Limb (tissue), 2 donors: ENCODE data around the gene ENTPD5.
"Not testable (repeated sequence)": the region's sequence is repeated elsewhere in the genome, so short reads cannot be mapped to it uniquely, and the experiment has no call there.

Experiments used
- DNase-seq, 2 donors: peaks; one replicate each; pipeline ENCODE4 v3.0.0-alpha.2; 2016; ENCODE audit errors: extremely low spot score in 2 of 2

ENTPD5 gene

DNA sequence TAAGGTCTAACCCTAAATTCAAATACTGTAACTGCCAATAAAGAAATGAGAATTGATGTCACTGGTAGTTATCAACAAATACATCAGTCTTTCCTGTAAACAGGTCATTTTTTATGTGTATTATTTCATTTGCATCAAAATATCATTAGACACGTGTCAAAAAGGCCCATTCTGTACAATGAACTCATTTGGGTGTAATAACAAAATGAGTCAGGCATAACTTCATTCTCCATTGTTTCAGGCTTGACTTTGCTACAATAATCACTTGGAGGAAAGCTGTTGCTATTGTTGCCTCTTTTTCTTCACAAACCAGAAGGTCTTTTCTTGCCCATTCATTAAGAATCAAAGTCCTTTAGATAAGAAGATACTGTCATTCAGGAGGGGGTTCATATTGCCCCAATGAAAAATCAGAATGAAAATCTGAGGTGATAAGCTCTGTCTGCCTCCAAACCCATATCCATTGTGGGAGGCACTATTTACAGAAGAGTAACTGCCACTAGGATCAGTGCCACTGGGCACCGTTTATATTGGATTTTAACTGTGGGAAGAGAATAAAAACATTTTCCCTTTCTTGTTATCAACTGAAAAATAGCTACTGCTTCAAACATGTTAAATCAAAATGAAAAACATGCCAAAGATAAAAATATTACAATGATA lies 10.1 kb downstream of the ENTPD5 start:
- DNase-seq: no peak

DNA sequence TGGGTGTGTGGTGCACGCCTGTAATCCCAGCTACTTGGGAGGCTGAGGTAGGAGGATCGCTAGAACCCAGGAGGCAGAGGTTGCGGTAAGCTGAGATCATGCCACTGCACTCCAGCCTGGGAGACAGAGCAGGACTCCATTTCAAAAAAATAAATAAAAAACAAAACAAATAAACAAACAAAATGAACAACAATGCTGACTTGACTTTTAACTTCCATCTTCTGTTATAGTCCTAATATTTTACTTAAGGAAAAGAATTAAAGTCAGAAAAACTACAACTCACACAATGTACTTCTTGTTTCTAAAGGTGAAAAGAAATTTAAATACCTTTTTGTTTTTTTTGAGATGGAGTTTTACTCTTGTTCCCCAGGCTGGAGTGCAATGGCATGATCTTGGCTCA lies 13.4 kb downstream of the ENTPD5 start:
- not testable (repeated sequence) for DNase-seq

- no peak for DNase-seq
These were observed 20.4 kb downstream of the ENTPD5 start for GRCh38 chr14:73998726-73999125.

GRCh38 chr14:73997944-73998447 lies 21.1 kb downstream of the ENTPD5 start:
- no peak for DNase-seq

GRCh38 chr14:73997108-73997943 lies 21.8 kb downstream of the ENTPD5 start:
- no peak for DNase-seq

DNA sequence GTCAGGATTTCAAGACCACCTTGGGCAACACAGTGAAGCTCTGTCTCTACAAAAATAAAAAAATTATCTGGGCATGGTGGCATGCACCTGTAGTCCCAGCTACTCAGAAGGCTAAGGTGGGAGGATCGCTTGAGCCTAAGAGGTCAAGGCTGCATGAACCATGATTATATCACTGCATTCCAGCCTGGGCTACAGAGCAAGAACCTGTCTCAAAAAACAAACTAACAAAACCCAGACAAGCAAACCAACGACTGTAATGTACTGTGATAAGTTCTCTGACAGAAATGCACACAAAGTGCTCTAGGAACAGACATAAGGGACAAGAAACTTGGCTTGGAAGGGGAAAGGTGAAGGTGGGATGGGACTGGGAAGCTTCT lies 22.4 kb downstream of the ENTPD5 start:
- no peak for DNase-seq

DNA sequence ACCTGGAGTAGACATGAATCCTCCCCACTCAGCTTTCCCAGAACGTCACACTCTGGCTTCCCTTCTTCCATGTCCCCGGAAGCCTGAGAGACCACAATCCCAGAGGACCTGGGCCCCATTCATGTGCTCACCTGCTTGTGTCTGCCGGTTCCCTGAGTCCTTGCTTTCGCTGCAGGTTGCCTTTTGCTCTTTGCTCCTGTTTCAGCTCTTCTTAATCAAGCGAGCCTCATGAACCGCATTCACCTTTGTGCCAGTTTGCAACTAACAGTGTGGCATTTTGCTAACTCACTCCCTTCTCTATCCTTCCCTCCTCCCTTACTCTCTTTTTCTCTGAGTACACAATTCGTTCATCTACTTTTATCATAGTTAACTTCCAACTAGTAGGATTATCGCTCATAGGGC lies 23.1 kb downstream of the ENTPD5 start:
- no peak for DNase-seq

- not testable (repeated sequence) for DNase-seq
These were observed 24.2 kb downstream of the ENTPD5 start for GRCh38 chr14:73994926-73995325.

DNA sequence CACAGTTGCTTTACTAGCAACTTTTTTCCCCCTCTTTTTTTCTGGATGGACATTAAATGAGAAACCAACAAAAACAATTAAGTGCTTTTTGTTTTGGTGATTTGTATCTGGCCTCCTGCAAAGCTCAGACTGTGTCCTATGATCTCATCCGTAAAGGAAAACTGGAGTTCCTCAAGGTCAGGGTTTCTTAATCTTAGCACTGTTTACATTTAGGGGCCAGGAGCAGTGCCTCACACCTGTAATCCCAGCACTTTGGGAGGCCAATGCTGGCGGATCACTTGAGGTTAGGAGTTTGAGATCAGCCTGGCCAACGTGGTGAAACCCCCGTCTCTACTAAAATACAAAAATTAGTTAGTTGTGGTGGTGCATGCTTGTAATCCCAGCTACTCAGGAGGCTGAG lies 28.0 kb downstream of the ENTPD5 start:
- DNase-seq: no peak

- DNase-seq: not testable (repeated sequence)
These were observed 30.4 kb downstream of the ENTPD5 start for GRCh38 chr14:73988656-73989055.

DNA sequence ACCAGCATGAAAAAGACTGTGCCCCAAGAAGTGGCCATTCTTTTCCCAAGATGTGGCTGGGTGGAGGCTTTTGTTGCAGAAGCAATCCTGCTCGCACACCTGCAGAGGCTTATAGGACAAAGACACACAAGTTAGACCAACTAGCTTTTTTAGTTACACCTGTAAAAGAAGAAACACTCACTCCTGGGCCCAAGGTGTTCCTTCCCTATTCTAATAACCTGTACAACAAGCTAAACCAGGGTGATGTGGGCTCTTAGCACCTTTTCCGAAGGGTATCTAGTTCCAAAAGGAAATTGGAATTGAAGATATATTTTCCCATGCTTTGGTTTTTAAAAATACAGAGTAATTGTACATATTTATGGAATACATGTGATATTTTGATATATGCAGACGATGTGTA lies 31.0 kb downstream of the ENTPD5 start:
- DNase-seq: no peak

DNA sequence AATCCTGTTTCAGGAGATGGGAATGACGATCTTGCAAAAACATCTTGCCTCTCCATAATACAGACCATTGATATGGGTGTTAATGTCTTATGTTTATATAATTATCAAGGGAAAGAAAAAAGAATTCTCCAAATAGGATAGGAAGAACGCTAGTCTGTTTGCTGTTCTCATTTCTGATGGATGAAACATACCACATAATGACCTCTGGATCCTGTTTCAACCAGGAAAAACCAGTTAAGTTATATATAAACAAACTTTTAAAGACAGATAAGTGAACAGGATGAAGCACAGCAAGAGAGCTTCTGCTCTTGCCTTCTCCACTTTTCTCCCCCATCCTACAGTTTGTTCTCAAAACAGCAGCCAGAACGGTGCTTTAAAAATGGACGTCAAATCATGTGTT lies 41.2 kb downstream of the ENTPD5 start:
- DNase-seq: no peak

DNA sequence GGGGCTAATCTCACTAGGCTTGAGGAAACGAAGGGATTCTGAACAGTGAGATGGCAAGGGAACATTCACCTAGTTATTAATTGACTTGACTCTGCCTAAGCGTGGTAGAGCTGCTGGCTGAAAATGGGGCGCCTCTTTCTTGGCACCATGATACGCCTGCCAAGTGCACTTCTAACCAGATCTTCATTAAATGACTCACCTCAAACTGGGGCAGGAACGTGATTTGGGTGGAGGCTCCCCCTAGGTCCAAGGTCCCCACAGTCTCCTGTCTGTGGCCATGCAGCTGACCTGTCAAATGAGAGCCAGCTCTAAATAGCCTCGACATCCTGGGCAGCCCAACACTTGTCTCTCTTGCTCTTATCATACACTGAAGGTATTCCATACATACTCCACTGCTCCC lies 43.0 kb downstream of the ENTPD5 start:
- no peak for DNase-seq

DNA sequence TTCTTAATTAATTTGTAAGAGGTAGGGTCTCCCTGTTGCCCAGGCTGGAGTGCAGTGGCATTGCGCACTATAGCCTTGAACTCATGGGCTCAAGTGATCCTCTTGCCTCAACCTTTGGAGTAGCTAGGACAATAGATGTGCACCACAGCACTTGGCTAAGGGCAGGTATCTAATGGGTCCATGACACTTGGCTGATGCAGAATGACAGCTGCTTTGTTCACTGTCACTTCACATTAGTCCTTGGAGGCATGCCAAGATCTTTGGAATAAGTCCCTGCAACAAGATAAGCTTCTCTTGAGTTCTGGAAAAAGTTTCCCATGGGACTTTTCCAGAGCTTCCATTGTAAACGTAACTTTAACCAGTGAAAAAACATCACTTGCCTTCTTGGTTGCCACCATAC lies 45.6 kb downstream of the ENTPD5 start:
- no peak for DNase-seq

DNA sequence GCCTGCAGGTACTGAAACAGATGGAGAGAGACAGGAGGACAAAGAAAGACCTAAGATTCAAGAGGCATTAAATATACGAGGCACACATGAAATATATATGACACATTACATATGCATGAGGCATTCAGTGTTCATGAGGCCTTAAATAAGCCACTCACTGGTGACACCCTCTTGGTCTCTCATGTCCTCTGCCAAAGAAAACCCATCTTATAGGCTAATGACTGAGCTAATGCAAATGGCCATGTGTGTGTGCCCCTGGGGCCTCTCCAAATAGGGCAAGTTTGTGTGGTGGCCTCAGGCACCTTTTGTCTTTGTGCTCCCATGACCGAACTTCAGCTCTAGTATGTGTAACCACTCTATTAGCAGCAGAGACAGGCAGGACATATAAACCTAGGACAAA lies 50.2 kb downstream of the ENTPD5 start:
- no peak for DNase-seq

DNA sequence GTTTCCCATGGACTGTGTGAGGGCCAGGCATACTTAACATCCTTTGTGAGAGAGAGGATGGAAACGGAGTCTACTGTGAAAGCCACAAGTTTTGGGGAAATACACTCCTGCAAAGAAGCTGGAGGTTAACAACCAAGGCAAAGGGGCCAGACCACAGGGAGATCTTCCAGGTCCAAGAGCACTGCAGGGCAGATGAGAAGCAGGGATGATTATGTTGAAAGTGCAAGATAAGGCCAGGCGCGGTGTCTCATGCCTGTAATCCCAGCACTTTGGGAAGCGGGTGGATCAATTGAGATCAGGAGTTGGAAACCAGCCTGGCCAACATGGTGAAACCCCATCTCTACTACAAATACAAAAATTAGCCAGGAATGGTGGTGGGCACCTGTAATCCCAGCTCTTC lies 53.9 kb downstream of the ENTPD5 start:
- no peak for DNase-seq

DNA sequence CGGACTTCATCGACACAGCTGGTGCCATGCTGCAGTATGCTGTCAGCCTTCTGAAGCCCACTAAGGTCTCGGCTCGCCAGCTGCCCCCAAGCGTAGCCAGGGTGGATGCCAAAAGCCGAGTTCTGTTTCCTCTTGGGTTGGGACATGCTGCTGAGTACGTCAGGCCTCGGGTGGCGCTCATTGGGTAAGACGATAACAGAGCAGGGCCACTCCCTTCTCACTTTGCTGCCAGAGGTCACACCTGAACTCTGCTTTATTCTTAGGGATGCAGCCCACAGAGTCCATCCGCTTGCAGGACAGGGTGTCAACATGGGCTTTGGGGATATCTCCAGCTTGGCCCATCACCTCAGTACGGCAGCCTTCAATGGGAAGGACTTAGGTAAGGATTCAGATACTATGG lies 57.9 kb downstream of the ENTPD5 start:
- DNase-seq: no peak

- peak in 1 of 2 donors; percentile 35 for DNase-seq
These were observed 60.5 kb downstream of the ENTPD5 start for GRCh38 chr14:73958591-73958990.

GRCh38 chr14:73955674-73956073 lies 63.4 kb downstream of the ENTPD5 start:
- no peak for DNase-seq

DNA sequence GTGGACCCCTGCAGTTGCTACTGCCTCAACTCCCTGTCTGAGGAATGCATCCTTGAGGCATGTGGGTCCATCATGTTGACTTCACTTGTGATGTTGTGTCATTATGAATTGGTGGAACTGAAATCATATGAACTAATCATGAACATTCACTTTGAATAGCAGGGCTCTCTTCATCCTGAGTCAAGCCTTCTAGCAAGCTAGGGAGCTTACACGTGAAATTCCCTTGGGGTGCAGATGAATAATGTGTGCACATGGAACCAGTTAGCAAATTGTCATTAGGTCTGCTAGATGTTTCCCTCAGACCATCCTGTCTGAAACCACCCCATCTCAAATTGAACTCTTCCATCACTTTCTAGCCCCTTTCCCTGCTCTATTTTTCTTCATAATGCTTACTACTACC lies 65.4 kb downstream of the ENTPD5 start:
- no peak for DNase-seq

DNA sequence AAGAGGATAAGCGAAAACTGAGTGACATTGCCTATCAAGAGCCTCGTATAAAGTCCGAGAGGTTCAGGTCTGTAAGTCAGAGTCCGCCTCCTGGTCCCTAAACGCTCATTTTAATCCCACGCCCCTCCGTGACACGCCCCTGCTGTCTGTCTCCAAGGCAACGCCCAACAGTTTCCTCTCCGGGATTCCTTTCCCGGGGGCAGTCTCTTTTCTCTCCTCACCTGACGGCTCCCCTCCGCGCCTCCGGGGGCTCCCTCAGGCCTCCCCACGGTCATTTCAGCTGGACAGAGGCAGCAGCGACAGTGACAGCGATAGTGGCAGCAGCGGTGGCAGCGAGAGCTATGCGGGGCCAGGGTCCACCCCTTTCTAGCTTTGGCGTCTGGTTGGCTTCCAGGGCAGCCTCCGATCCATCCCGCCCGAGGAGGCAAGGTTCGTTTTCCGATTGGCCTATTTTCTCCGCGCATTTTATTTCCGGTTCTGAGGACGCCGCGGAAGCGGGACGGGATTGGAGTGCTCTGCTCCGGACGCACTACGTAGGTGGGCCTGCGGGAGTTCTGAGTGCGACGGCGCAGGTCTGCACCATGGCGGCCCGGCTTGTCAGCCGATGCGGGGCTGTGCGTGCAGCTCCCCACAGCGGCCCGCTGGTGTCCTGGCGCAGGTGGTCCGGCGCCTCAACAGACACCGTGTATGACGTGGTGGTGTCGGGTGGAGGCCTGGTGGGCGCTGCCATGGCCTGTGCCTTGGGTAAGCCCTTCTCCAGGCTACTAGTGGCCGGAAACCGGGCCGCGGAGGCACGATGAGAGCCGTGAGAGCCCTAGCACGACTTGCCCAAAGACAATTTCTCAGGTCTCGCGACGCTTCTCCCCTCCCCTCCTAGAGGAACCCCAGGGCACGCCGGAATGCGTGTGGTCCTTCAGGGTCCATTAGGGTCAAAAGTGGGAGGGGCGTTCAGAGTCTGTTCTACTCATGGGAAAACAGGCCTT lies 69.0 kb downstream of the ENTPD5 start, which contains the start of the genes COQ6 and FAM161B:
TSS of gene COQ6 (plus strand) at position 551 of the 983 bp plus-strand sequence. CDS start at position 582, 31 bp downstream.
TSS of gene FAM161B (minus strand) at position 343 of the 983 bp plus-strand sequence. CDS start at position 275, 68 bp downstream.
- peak; percentile 95 to 96 for DNase-seq
